ENCODE results near the gene NCK2. TPM values are rescaled to one million over a fixed set of nuclear protein-coding genes. Genes with fewer than 3 reads are reported as not detected.

Gene NCK2
- total and polyA plus RNA-seq, 2 of the 13 experiments (the other 11 are each of a cell fraction or from before 2014, with no cell fraction given), result 14.8 to 23.5 TPM

- in situ Hi-C loops (cut with HindIII; ENCODE audit: extremely low pct_ligation_motif_present, low pct_unique_long_range_greater_than_20kb), result no loop called here
- no peak overlapping the region for H2AFZ ChIP-seq (ENCODE audit: low read length)
- TF ChIP-seq THYN1 (CRISPR knock-in tag; IDR thresholded peaks at IDR 0.05; ENCODE audit: borderline replicate concordance, low read depth) (no peak), ZNF275 (CRISPR knock-in tag; IDR thresholded peaks at IDR 0.05; ENCODE audit: borderline replicate concordance) (no peak), ZMYM4 (CRISPR knock-in tag; IDR thresholded peaks at IDR 0.05) (no peak), RFXAP (CRISPR knock-in tag; IDR thresholded peaks at IDR 0.05; ENCODE audit: borderline replicate concordance) (no peak), ARNT2 (CRISPR knock-in tag; IDR thresholded peaks at IDR 0.05; ENCODE audit: low read depth) (no peak), TARDBP (CRISPR knock-in tag; IDR thresholded peaks at IDR 0.05) (no peak), ELK4 (CRISPR knock-in tag; IDR thresholded peaks at IDR 0.05; ENCODE audit: borderline replicate concordance) (no peak), ADNP (CRISPR knock-in tag; IDR thresholded peaks at IDR 0.05) (no peak), PHF21A (CRISPR knock-in tag; IDR thresholded peaks at IDR 0.05) (no peak)
- TF ChIP-seq, protein P1, sequence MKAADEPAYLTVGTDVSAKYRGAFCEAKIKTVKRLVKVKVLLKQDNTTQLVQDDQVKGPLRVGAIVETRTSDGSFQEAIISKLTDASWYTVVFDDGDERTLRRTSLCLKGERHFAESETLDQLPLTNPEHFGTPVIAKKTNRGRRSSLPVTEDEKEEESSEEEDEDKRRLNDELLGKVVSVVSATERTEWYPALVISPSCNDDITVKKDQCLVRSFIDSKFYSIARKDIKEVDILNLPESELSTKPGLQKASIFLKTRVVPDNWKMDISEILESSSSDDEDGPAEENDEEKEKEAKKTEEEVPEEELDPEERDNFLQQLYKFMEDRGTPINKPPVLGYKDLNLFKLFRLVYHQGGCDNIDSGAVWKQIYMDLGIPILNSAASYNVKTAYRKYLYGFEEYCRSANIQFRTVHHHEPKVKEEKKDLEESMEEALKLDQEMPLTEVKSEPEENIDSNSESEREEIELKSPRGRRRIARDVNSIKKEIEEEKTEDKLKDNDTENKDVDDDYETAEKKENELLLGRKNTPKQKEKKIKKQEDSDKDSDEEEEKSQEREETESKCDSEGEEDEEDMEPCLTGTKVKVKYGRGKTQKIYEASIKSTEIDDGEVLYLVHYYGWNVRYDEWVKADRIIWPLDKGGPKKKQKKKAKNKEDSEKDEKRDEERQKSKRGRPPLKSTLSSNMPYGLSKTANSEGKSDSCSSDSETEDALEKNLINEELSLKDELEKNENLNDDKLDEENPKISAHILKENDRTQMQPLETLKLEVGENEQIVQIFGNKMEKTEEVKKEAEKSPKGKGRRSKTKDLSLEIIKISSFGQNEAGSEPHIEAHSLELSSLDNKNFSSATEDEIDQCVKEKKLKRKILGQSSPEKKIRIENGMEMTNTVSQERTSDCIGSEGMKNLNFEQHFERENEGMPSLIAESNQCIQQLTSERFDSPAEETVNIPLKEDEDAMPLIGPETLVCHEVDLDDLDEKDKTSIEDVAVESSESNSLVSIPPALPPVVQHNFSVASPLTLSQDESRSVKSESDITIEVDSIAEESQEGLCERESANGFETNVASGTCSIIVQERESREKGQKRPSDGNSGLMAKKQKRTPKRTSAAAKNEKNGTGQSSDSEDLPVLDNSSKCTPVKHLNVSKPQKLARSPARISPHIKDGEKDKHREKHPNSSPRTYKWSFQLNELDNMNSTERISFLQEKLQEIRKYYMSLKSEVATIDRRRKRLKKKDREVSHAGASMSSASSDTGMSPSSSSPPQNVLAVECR (CRISPR knock-in tag; IDR thresholded peaks at IDR 0.05; ENCODE audit: borderline replicate concordance), result no peak
- no peak overlapping the region for H3K4me3 ChIP-seq (replicated peaks in 1 of 3; ENCODE audit: insufficient read depth in 1 of 3, low read depth in 2 of 3, low read length in 3 of 3)
- 94% methylated on average over 4 of the region's 4 CpGs for WGBS (ENCODE audit: low lambda C conversion rate)
- intact Hi-C loops (cut with micrococcal nuclease; ENCODE audit: unreplicated experiment), result no loop called here
- no peak overlapping the region for H3K4me2 ChIP-seq (ENCODE audit: low read depth, low read length)
- ChIA-PET POLR2A (no interaction called here), CTCF (ENCODE audit: low intra/inter-chr PET ratio, low total read pairs) (no interaction called here)
- H3K4me1 ChIP-seq (ENCODE audit: insufficient read depth, low read length), result no peaks in the 10 kb centered on the region
- H3K79me2 ChIP-seq (ENCODE audit: insufficient read depth, low read length), result no peaks in the 10 kb centered on the region
- H3K27ac ChIP-seq (ENCODE audit: extremely low read length, insufficient read depth, low read length), result no peak overlapping the region
- FAIRE-seq (no peak), ATAC-seq (no peak), DNase-seq (ENCODE audit: low spot score) (no peak)
- no peaks in the 10 kb centered on the region for H3K36me3 ChIP-seq (replicated peaks in 1 of 2; ENCODE audit: control insufficient read depth in 1 of 2, insufficient read depth in 2 of 2, low read length in 2 of 2)
- BruUV-seq (replicated peaks), result no TSS peak
- H3K9ac ChIP-seq (ENCODE audit: insufficient read depth, low read depth, low read length), result no peak overlapping the region
- no peaks in the 10 kb centered on the region for H3K9me3 ChIP-seq (ENCODE audit: low read length)
- H3K27me3 ChIP-seq (ENCODE audit: control insufficient read depth in 1 of 2, insufficient read depth in 2 of 2, low read length in 2 of 2), result no peaks in the 10 kb centered on the region
- H4K20me1 ChIP-seq (ENCODE audit: insufficient read depth, low read length), result no peaks in the 10 kb centered on the region
Measured at GRCh38 chr2:105849431-105850179, 104.9 kb downstream of the NCK2 start.

Data from HepG2 (cell line).